Esophagus muscularis mucosa (tissue), 4 donors: Measurements from ENCODE around the gene HSPE1. TPM values are rescaled to one million over a fixed set of nuclear protein-coding genes. Genes with fewer than 3 reads are reported as not detected.
A peak's percentile ranks its signal among the peaks of the same experiment; 100 is the strongest.
"Not testable (repeated sequence)": the region's sequence is repeated elsewhere in the genome, so short reads cannot be mapped to it uniquely, and the experiment has no call there.

Experiments used
- DNase-seq: peaks from one replicate; pipeline ENCODE4 v3.0.0-alpha.2; 2017; ENCODE audit errors: extremely low spot score
- H3K27ac ChIP-seq, 4 donors: fragments of 200-600 bp; sonication (generic); replicated peaks in 1 of 4; 1 replicate in 3 of 4; 2 replicates in 1 of 4; pipeline ENCODE4 v1.5.1; 2016 to 2019; ENCODE audit warnings: mild to moderate bottlenecking in 1 of 4
- H3K27me3 ChIP-seq, 4 donors: fragments of 200-600 bp; sonication (generic); one replicate each; pipeline versions ENCODE4 v1.5.1 to v1.6.0; 2016 to 2019
- H3K36me3 ChIP-seq, 4 donors: fragments of 200-600 bp; sonication (generic); one replicate each; pipeline ENCODE4 v1.5.1; 2016 to 2019
- H3K4me1 ChIP-seq, 4 donors: fragments of 200-600 bp; sonication (generic); one replicate each; pipeline ENCODE4 v1.5.1; 2016 to 2019
- H3K4me3 ChIP-seq, 4 donors: fragments of 200-600 bp; sonication (generic); 1 replicate in 2 of 4; 2 replicates in 2 of 4; pipeline ENCODE4 v1.5.1; 2016 to 2019; ENCODE audit warnings: mild to moderate bottlenecking in 4 of 4, moderate library complexity in 1 of 4
- H3K9me3 ChIP-seq, 4 donors: fragments of 200-600 bp; sonication (generic); 1 replicate in 3 of 4; 2 replicates in 1 of 4; pipeline ENCODE4 v1.5.1; 2016 to 2019
- CTCF ChIP-seq, 3 experiments: fragments of 200-600 bp in 2 of 3; fragments of 450-650 bp in 1 of 3; sonication (generic) in 2 of 3; IDR thresholded peaks; one replicate each; pipeline ENCODE4 v1.5.1; 2017 to 2019; ENCODE audit warnings: antibody characterized with exemption in 3 of 3, mild to moderate bottlenecking in 2 of 3, moderate library complexity in 1 of 3
- EP300 ChIP-seq: sonication (generic); formaldehyde crosslinking; IDR thresholded peaks from one replicate; pipeline ENCODE4 v1.6.1; 2017; ENCODE audit warnings: antibody characterized with exemption
- POLR2A ChIP-seq: fragments of 450-650 bp; IDR thresholded peaks from one replicate; pipeline ENCODE4 v1.6.1; 2017; ENCODE audit warnings: antibody characterized with exemption, moderate library complexity, mild to moderate bottlenecking, low read depth
- POLR2AphosphoS5 ChIP-seq, 2 donors: sonication (generic); formaldehyde crosslinking; IDR thresholded peaks; one replicate each; pipeline ENCODE4 v1.6.1; 2017; ENCODE audit warnings: antibody characterized with exemption in 2 of 2
- WGBS: methylation state at CpG from one replicate; pipeline ENCODE4 v1.1.5; 2018; 5-methylcytosine and 5-hydroxymethylcytosine counted together
- intact Hi-C: fragments of 100-400 bp; cut with DNase I; formaldehyde crosslinking; loops from one replicate; pipeline ENCODE4 v1.15.1; 2023
- total RNA-seq, 4 donors: library from RNA; depleted of rRNA; stranded (reverse); fragments of >200 nt; gene quantifications; one replicate each; pipeline versions ENCODE4 v1.1.0 to v1.2.1, GENCODE V29; 2016

HSPE1 gene
- total RNA-seq: 10 to 100 TPM; 46.7 to 93.4 (median 65.2) TPM

DNA sequence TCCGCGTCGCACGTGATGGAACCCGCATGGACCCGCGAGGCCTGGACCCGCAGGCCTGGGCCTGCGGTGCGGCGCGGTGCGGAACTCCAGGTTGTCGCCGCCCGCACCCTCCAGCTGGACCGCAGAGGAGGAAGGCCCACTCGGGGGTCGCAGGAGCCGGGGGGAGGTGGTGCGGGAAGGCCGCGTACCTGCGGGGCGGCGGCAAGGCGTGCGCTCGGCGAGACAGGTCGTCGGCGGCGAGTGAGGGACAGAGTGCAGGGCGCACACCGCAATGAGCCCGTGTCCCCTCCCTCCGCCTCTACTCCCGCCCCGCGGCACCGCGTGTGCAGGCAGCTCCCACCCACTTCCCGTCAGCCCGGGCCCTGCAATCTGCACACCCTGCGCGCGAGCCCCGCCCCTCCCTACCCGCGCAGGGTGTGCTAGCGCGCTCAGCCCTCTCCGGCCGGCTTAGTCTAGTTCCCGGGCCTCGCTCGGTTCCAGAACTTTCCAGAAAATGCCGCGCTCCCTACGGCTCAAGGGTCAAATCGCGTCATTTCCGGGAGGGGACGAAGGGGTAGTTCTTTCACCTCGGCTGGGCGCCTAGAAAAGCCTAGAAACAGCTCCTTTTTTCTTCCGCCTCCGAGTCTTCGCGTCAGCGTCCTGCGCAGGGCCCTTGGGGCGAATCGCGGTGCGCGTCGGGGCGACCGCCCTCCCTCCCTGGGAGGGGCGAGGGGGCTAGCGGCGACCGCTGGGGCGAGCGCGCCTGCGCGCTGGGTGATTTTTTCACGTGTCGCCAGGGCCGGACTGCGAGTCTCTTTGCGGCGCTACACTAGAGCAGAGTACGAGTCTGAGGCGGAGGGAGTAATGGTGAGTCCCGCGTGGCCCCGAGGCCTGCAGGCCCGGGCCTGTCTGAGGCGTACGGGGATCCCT, at the start of gene HSPE1, which contains the start of gene HSPD1:
TSS of gene HSPE1 (plus strand) at position 786 of the 909 bp plus-strand sequence. CDS start at position 844, 58 bp downstream.
TSS of gene HSPD1 (minus strand) at position 247 of the 909 bp plus-strand sequence. CDS start 992 bp downstream, outside the sequence.
- Histone ChIP-seq H3K27ac (peak within 1 kb of the TSS; percentile 95 to 99 (median 98)), H3K4me1 (peaks cover 36 to 64% (median 51%) of the 10 kb centered on the region in 4 donors)

DNA sequence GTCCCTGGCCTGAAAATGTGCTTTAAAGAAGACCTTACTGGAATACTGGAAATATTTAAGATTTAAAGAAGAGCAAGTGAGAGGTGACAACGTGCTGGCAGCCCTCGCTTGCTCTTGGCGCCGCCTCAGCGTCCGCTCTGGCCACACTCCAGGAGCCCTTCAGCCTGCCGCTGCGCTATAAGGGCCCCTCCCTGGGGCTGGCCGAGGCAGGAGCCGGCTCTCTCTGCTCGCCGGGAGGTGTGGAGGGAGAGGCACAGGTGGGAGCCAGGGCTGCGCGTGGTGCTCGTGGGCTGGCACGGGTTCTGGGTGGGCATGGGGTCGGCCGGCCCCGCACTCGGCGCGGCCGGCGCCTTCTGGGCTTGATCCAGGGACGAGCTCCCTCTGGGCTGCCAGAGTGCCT, 49.7 kb upstream of the HSPE1 start:
- H3K36me3 ChIP-seq: no peaks in the 10 kb centered on the region
- H3K9me3 ChIP-seq: no peaks in the 10 kb centered on the region
- intact Hi-C loops: loop anchor here (10.0 kb wide), 1 partner anchor 254 kb away; the partner anchor contains the start of gene MARS2
- H3K27ac ChIP-seq: no peak overlapping the region
- no peaks in the 10 kb centered on the region for H3K27me3 ChIP-seq
- H3K4me3 ChIP-seq: no peak overlapping the region
- TF ChIP-seq POLR2A (no peak), POLR2AphosphoS5 (IDR thresholded peaks at IDR 0.05) (no peak), CTCF (IDR thresholded peaks at IDR 0.05) (no peak), EP300 (no peak)
- no peak for DNase-seq
- WGBS: 90% methylated on average over 17 of the region's 25 CpGs
- H3K4me1 ChIP-seq: peaks cover 17 to 19% (median 18%) of the 10 kb centered on the region in 4 donors

More for the DNA sequence above, at the start of gene HSPE1, which contains the start of gene HSPD1:
- intact Hi-C loops: loop anchor here (2.0 kb wide), 1 partner anchor 65 kb away; the partner anchor contains the start of gene SF3B1
- Histone ChIP-seq H3K4me3 (peak within 1 kb of the TSS; percentile 80 to 92 (median 90)), H3K9me3 (no peaks in the 10 kb centered on the region), H3K27me3 (no peaks in the 10 kb centered on the region), H3K36me3 (peaks cover 0 to 60% (median 39%) of the 10 kb centered on the region in 4 donors)
- TF ChIP-seq POLR2AphosphoS5 (IDR thresholded peaks at IDR 0.05) (peak; percentile 97), CTCF (IDR thresholded peaks at IDR 0.05) (peak in 2 of 3 experiments; percentile 22 to 42), POLR2A (peak; percentile 96), EP300 (peak; percentile 85)
- under 1% methylated on average over 22 of the region's 104 CpGs for WGBS
- peak; percentile 99 for DNase-seq

GRCh38 chr2:197450935-197451358, 49.2 kb upstream of the HSPE1 start:
- peaks cover 17 to 22% (median 21%) of the 10 kb centered on the region in 4 donors for H3K4me1 ChIP-seq
- intact Hi-C loops: loop anchor here (10.0 kb wide), 1 partner anchor 254 kb away; the partner anchor contains the start of gene MARS2
- DNase-seq: not testable (repeated sequence)

GRCh38 chr2:197452754-197453122, 47.4 kb upstream of the HSPE1 start:
- Histone ChIP-seq H3K27ac (peak overlapping the region; percentile 97 to 100 (median 100)), H3K9me3 (no peaks in the 10 kb centered on the region), H3K4me1 (peaks cover 17 to 38% (median 28%) of the 10 kb centered on the region in 4 donors), H3K36me3 (no peaks in the 10 kb centered on the region), H3K27me3 (no peaks in the 10 kb centered on the region), H3K4me3 (peak overlapping the region; percentile 75 to 87 (median 80))
- intact Hi-C loops: loop anchor here (10.0 kb wide), 1 partner anchor 252 kb away; the partner anchor contains the start of gene MARS2
- WGBS: 2% methylated on average over 11 of the region's 11 CpGs
- TF ChIP-seq CTCF (IDR thresholded peaks at IDR 0.05) (no peak), POLR2A (no peak), POLR2AphosphoS5 (IDR thresholded peaks at IDR 0.05) (no peak), EP300 (no peak)
- DNase-seq: no peak

More at GRCh38 chr2:197450935-197451358, 49.2 kb upstream of the HSPE1 start:
- H3K27me3 ChIP-seq, H3K27ac ChIP-seq, H3K9me3 ChIP-seq, H3K4me3 ChIP-seq, H3K36me3 ChIP-seq: not testable (repeated sequence)
- WGBS: 87% methylated on average over 6 of the region's 6 CpGs
